ENCODE data around the gene MTCL1. TPM values are rescaled to one million over a fixed set of nuclear protein-coding genes. Genes with fewer than 3 reads are reported as not detected.

Gene MTCL1
- total and polyA plus RNA-seq, 10 of the 15 experiments (the other 5 are each of a cell fraction or from before 2014, with no cell fraction given): 0.03 to 0.36 (median 0.13) TPM; not detected in 4

GRCh38 chr18:8707556-8708300, 2.4 kb downstream of the MTCL1 start:
- in situ Hi-C loops (cut with MboI) (loop anchor here (10.0 kb wide), 1 partner anchor 437 kb away; no protein-coding TSS in a partner anchor), intact Hi-C loops (cut with micrococcal nuclease; ENCODE audit: unreplicated experiment) (no loop called here)
- H3K79me2 ChIP-seq (ENCODE audit: control insufficient read depth, insufficient read depth, low read length): no peaks in the 10 kb centered on the region
- BruUV-seq (replicated peaks): no TSS peak
- H4K20me1 ChIP-seq (ENCODE audit: control insufficient read depth, insufficient read depth): no peaks in the 10 kb centered on the region
- DNase-seq (ENCODE audit: low read depth, low spot score) (no peak), ATAC-seq (no peak), FAIRE-seq (no peak)
- no peak overlapping the region for H3K27ac ChIP-seq (ENCODE audit: control insufficient read depth, insufficient read depth)
- no peaks in the 10 kb centered on the region for H3K36me3 ChIP-seq (ENCODE audit: control insufficient read depth in 2 of 2, insufficient read depth in 2 of 2, low read length in 1 of 2)
- 41% methylated on average over 4 of the region's 4 CpGs for WGBS (ENCODE audit: insufficient coverage, insufficient replicate concordance, low lambda C conversion rate, missing lambda C conversion rate)
- H3K4me2 ChIP-seq (ENCODE audit: control insufficient read depth, insufficient read depth): no peak overlapping the region
- no peak for TF ChIP-seq TCF12 (IDR thresholded peaks at IDR 0.05; ENCODE audit: low read depth, low read length)
- no peak for TF ChIP-seq RB1 (IDR thresholded peaks at IDR 0.05; ENCODE audit: borderline replicate concordance)
- TF ChIP-seq NR2C2 (IDR thresholded peaks at IDR 0.05; ENCODE audit: borderline replicate concordance, control insufficient read depth, insufficient read length, low read depth): no peak
- TF ChIP-seq SPI1 (IDR thresholded peaks at IDR 0.05; ENCODE audit: borderline replicate concordance, insufficient read depth, low read depth, low read length): no peak
- TF ChIP-seq FOXK2 (IDR thresholded peaks at IDR 0.05): no peak
- no peak for TF ChIP-seq BHLHE40 (IDR thresholded peaks at IDR 0.05; ENCODE audit: borderline replicate concordance in 1 of 2, low read depth in 2 of 2, low read length in 1 of 2)
- no peak for TF ChIP-seq NR2C1 (IDR thresholded peaks at IDR 0.05)
- TF ChIP-seq YY1 (IDR thresholded peaks at IDR 0.05; ENCODE audit: low read depth, low read length): no peak
- H3K27me3 ChIP-seq (replicated peaks in 1 of 2; ENCODE audit: control insufficient read depth in 2 of 2, insufficient read depth in 2 of 2, low read length in 1 of 2): peaks cover 19 to 31% of the 10 kb centered on the region in 2 experiments
- ChIA-PET CTCF (interaction anchor here (2.6 kb wide), 1 partner anchor 11 kb away, joined by 12 read pairs; no protein-coding TSS in a partner anchor), POLR2A (no interaction called here), RAD21 (ENCODE audit: unreplicated experiment) (no interaction called here), SMC1A (ENCODE audit: uncharacterized antibody, unreplicated experiment) (no interaction called here)
- no peaks in the 10 kb centered on the region for H3K9me3 ChIP-seq (replicated peaks; ENCODE audit: control insufficient read depth, insufficient read depth, low read length)
- no peak overlapping the region for H3K9ac ChIP-seq (ENCODE audit: control insufficient read depth, insufficient read depth, low read length)
- no peak overlapping the region for H3K4me3 ChIP-seq
- H3K4me1 ChIP-seq (ENCODE audit: control insufficient read depth, insufficient read depth, low read length): peaks cover 7% of the 10 kb centered on the region
- H2AFZ ChIP-seq (ENCODE audit: control insufficient read depth, low read depth, low read length): no peak overlapping the region

All from GM12878 (cell line).